Stomach (tissue), 4 donors: ENCODE data around the gene SZT2.

Experiments
- CTCF ChIP-seq, 7 experiments: fragments of 450-650 bp in 4 of 7; fragments of 200-600 bp in 3 of 7; sonication (generic) in 3 of 7; IDR thresholded peaks; one replicate each; pipeline ENCODE4 v1.5.1; 2016 to 2019; ENCODE audit warnings: antibody characterized with exemption in 7 of 7, control low read depth in 2 of 7, mild to moderate bottlenecking in 1 of 7
- POLR2AphosphoS5 ChIP-seq, 3 donors: sonication (generic); formaldehyde crosslinking; IDR thresholded peaks; one replicate each; pipeline ENCODE4 v1.6.1; 2016; ENCODE audit warnings: antibody characterized with exemption in 3 of 3

GRCh38 chr1:43441894-43442637, 52.4 kb downstream of the SZT2 start:
- TF ChIP-seq CTCF (IDR thresholded peaks at IDR 0.05) (no peak), POLR2AphosphoS5 (IDR thresholded peaks at IDR 0.05) (no peak)
